Adrenal gland (tissue), 5 donors: Measurements from ENCODE around the gene ABCB4.

Experiments used
- CTCF ChIP-seq, 6 experiments: fragments of 450-650 bp in 4 of 6; fragments of 200-600 bp in 2 of 6; sonication (generic) in 1 of 6; IDR thresholded peaks; 1 replicate in 5 of 6; 2 replicates in 1 of 6; pipeline versions ENCODE4 v1.5.1 to v1.8.0; 2016 to 2021; ENCODE audit warnings: antibody characterized with exemption in 6 of 6, mild to moderate bottlenecking in 2 of 6, moderate library complexity in 1 of 6
- POLR2A ChIP-seq, 2 donors: fragments of 450-650 bp; IDR thresholded peaks; one replicate each; pipeline ENCODE4 v1.6.1; 2017; ENCODE audit warnings: antibody characterized with exemption in 2 of 2, mild to moderate bottlenecking in 2 of 2, moderate library complexity in 1 of 2
- donor health status: DM: no; HTN: no; CAD: no.

GRCh38 chr7:87495366-87495765, 19.9 kb upstream of the ABCB4 start:
- TF ChIP-seq CTCF (IDR thresholded peaks at IDR 0.05) (no peak), POLR2A (IDR thresholded peaks at IDR 0.05) (no peak)
